H9 (cell line): ENCODE data around the gene RAD51D. TPM values are rescaled to one million over a fixed set of nuclear protein-coding genes. Genes with fewer than 3 reads are reported as not detected.
A peak's percentile ranks its signal among the peaks of the same experiment; 100 is the strongest.

Experiments used
- DNase-seq: peaks from one replicate; pipeline ENCODE4 v3.0.0-alpha.2; 2017
- H2AFZ ChIP-seq: one replicate; pipeline ENCODE4 v1.6.1; 2013; ENCODE audit warnings: mild to moderate bottlenecking, low read length, control low read depth, moderate library complexity
- H2AK5ac ChIP-seq: 2 replicates; pipeline ENCODE4 v1.6.1; 2013; ENCODE audit warnings: low read length, control low read depth, mixed read lengths; ENCODE audit not compliant: insufficient read length
- H2BK120ac ChIP-seq: one replicate; pipeline ENCODE4 v1.6.1; 2013; ENCODE audit warnings: low read depth, mild to moderate bottlenecking, low read length, control low read depth, inconsistent platforms; ENCODE audit not compliant: poor library complexity, severe bottlenecking
- H2BK12ac ChIP-seq: 2 replicates; pipeline ENCODE4 v1.6.1; 2013; ENCODE audit warnings: low read length, control low read depth, mixed read lengths, low read depth; ENCODE audit not compliant: insufficient read length
- H2BK15ac ChIP-seq: 2 replicates; pipeline ENCODE4 v1.6.1; 2013; ENCODE audit warnings: low read depth, low read length, control low read depth
- H2BK20ac ChIP-seq: one replicate; pipeline ENCODE4 v1.6.1; 2013; ENCODE audit warnings: low read depth, mild to moderate bottlenecking, low read length, control low read depth, inconsistent platforms; ENCODE audit not compliant: poor library complexity, severe bottlenecking
- H2BK5ac ChIP-seq: 2 replicates; pipeline ENCODE4 v1.6.1; 2013; ENCODE audit warnings: low read length, control low read depth, mixed read lengths; ENCODE audit not compliant: insufficient read length
- H3K14ac ChIP-seq: 2 replicates; pipeline ENCODE4 v1.6.1; 2013; ENCODE audit warnings: low read length, control low read depth; ENCODE audit not compliant: insufficient read depth
- H3K18ac ChIP-seq: 2 replicates; pipeline ENCODE4 v1.6.1; 2013; ENCODE audit warnings: low read depth, mild to moderate bottlenecking, mixed read lengths, low read length, control low read depth; ENCODE audit not compliant: insufficient read length
- H3K23ac ChIP-seq: 2 replicates; pipeline ENCODE4 v1.6.1; 2013; ENCODE audit warnings: low read length, control low read depth, mixed read lengths, low read depth; ENCODE audit not compliant: insufficient read length
- H3K23me2 ChIP-seq: 2 replicates; pipeline ENCODE4 v1.6.1; 2013; ENCODE audit warnings: low read depth, mild to moderate bottlenecking, mixed read lengths, low read length, control low read depth; ENCODE audit not compliant: insufficient read length, poor library complexity, severe bottlenecking
- H3K27ac ChIP-seq: 2 replicates; pipeline ENCODE4 v1.5.1; 2013; ENCODE audit warnings: low read length, control low read depth, mixed read lengths, low read depth; ENCODE audit not compliant: insufficient read length
- H3K27me3 ChIP-seq: 2 replicates; pipeline ENCODE4 v1.6.1; 2013; ENCODE audit warnings: low read length, control low read depth, inconsistent platforms; ENCODE audit not compliant: insufficient read depth
- H3K4ac ChIP-seq: 2 replicates; pipeline ENCODE4 v1.6.1; 2013; ENCODE audit warnings: low read depth, mild to moderate bottlenecking, control low read depth, inconsistent platforms, low read length, moderate library complexity
- H3K4me1 ChIP-seq: 2 replicates; pipeline ENCODE4 v1.6.1; 2013; ENCODE audit warnings: low read length, control low read depth, inconsistent platforms; ENCODE audit not compliant: insufficient read depth
- H3K4me2 ChIP-seq: 2 replicates; pipeline ENCODE4 v1.6.1; 2013; ENCODE audit warnings: low read length, control low read depth, mixed read lengths; ENCODE audit not compliant: insufficient read length, insufficient read depth
- H3K56ac ChIP-seq: 2 replicates; pipeline ENCODE4 v1.6.1; 2013; ENCODE audit warnings: low read depth, mild to moderate bottlenecking, mixed read lengths, low read length, control low read depth; ENCODE audit not compliant: insufficient read length
- H3K79me1 ChIP-seq: 2 replicates; pipeline ENCODE4 v1.6.1; 2013; ENCODE audit warnings: low read depth, mild to moderate bottlenecking, moderate library complexity, low read length, control low read depth, inconsistent platforms; ENCODE audit not compliant: insufficient read depth, poor library complexity, severe bottlenecking
- H3K79me2 ChIP-seq: 2 replicates; pipeline ENCODE4 v1.6.1; 2013; ENCODE audit warnings: low read length, control low read depth, inconsistent platforms; ENCODE audit not compliant: insufficient read depth
- H3K9ac ChIP-seq: 2 replicates; pipeline ENCODE4 v1.6.1; 2013; ENCODE audit warnings: low read length, control low read depth, mixed read lengths; ENCODE audit not compliant: insufficient read length; ENCODE audit errors: extremely low read depth
- H3K9me3 ChIP-seq: one replicate; pipeline ENCODE4 v1.6.1; 2013; ENCODE audit warnings: low read depth, low read length, inconsistent platforms; ENCODE audit not compliant: control insufficient read depth
- H3T11ph ChIP-seq: one replicate; pipeline ENCODE4 v1.6.1; 2013; ENCODE audit warnings: mild to moderate bottlenecking, low read length, control low read depth, inconsistent platforms
- H4K20me1 ChIP-seq: one replicate; pipeline ENCODE4 v1.6.1; 2013; ENCODE audit not compliant: control insufficient read depth, insufficient read length, insufficient read depth
- H4K5ac ChIP-seq: 2 replicates; pipeline ENCODE4 v1.6.1; 2013; ENCODE audit warnings: low read depth, mild to moderate bottlenecking, mixed read lengths, low read length, control low read depth; ENCODE audit not compliant: insufficient read length
- H4K8ac ChIP-seq: replicated peaks from 2 replicates; pipeline ENCODE4 v1.6.1; 2013; ENCODE audit warnings: low read length, control low read depth, mixed read lengths, low read depth; ENCODE audit not compliant: insufficient read length
- H4K91ac ChIP-seq: 2 replicates; pipeline ENCODE4 v1.6.1; 2013; ENCODE audit warnings: low read depth, mild to moderate bottlenecking, moderate library complexity, mixed read lengths, low read length, control low read depth; ENCODE audit not compliant: insufficient read length
- H3K27ac Mint-ChIP-seq, 3 experiments: 2 replicates in 2 of 3; 3 replicates in 1 of 3; pipeline ENCODE4 v1.8.0; 2020 to 2021; ENCODE audit warnings: mixed read lengths in 3 of 3, mild to moderate bottlenecking in 1 of 3, moderate library complexity in 1 of 3
- H3K27me3 Mint-ChIP-seq: 2 replicates; pipeline ENCODE4 v1.8.0; 2021; ENCODE audit warnings: low read depth, mild to moderate bottlenecking, moderate library complexity, mixed read lengths
- H3K36me3 Mint-ChIP-seq, 3 experiments: 2 replicates in 2 of 3; 3 replicates in 1 of 3; pipeline ENCODE4 v1.8.0; 2020 to 2021; ENCODE audit warnings: low read depth in 3 of 3, mixed read lengths in 3 of 3; ENCODE audit not compliant: insufficient read depth in 1 of 3
- H3K4me1 Mint-ChIP-seq, 2 experiments: 2 replicates each; pipeline ENCODE4 v1.8.0; 2020; ENCODE audit warnings: mixed read lengths in 2 of 2
- H3K4me3 Mint-ChIP-seq, 2 experiments: 2 replicates in 1 of 2; 3 replicates in 1 of 2; pipeline ENCODE4 v1.8.0; 2020 to 2021; ENCODE audit warnings: mild to moderate bottlenecking in 2 of 2, mixed read lengths in 2 of 2, moderate library complexity in 1 of 2
- H3K9me3 Mint-ChIP-seq, 2 experiments: 2 replicates in 1 of 2; 3 replicates in 1 of 2; pipeline ENCODE4 v1.8.0; 2020; ENCODE audit warnings: mild to moderate bottlenecking in 2 of 2, mixed read lengths in 2 of 2, moderate library complexity in 1 of 2
- CTCF ChIP-seq: fragments of 200-600 bp; sonication (generic); conservative IDR thresholded peaks from 3 replicates; pipeline ENCODE4 v1.8.0; 2021; ENCODE audit warnings: antibody characterized with exemption, mild to moderate bottlenecking
- WGBS: extraction: QIAGEN DNeasy Blood & Tissue Kit; methylation state at CpG from one replicate; pipeline ENCODE4 v1.1.7; 2013; ENCODE audit warnings: missing lambda C conversion rate, low lambda C conversion rate, mixed read lengths; ENCODE audit not compliant: insufficient read length; ENCODE audit errors: extremely low coverage; 5-methylcytosine and 5-hydroxymethylcytosine counted together
- total RNA-seq: library from RNA; stranded (reverse); gene quantifications from 2 replicates; pipeline ENCODE4 v1.2.1, GENCODE V29; 2021

The RAD51D gene
- total RNA-seq, 1 experiment from 2014 or later = 15.8 TPM

- Histone ChIP-seq H3K56ac (no peak overlapping the region), H3K4me2 (no peak overlapping the region), H2BK5ac (no peak overlapping the region), H2BK20ac (no peak overlapping the region), H2BK15ac (no peak overlapping the region), H3K79me1 (peaks cover 11% of the 10 kb centered on the region), H3K23me2 (no peaks in the 10 kb centered on the region), H3K79me2 (peaks cover 13% of the 10 kb centered on the region; the same call in 1 of the 2 replicates), H2BK12ac (no peak overlapping the region), H3K23ac (no peak overlapping the region), H3K4me1 (no peaks in the 10 kb centered on the region), H3K18ac (no peak overlapping the region), H4K91ac (no peak overlapping the region), H3K4ac (no peak overlapping the region), H3K27me3 (no peaks in the 10 kb centered on the region), H3K9ac (no peak overlapping the region), H3K9me3 (no peaks in the 10 kb centered on the region), H4K20me1 (no peaks in the 10 kb centered on the region), H4K5ac (no peak overlapping the region), H2AFZ (no peak overlapping the region), H3K27ac (no peak overlapping the region), H2BK120ac (no peak overlapping the region), H2AK5ac (no peak overlapping the region), H4K8ac (no peak overlapping the region), H3T11ph (no peak overlapping the region), H3K14ac (no peak overlapping the region)
- Mint-ChIP-seq H3K4me3 (peak overlapping the region; percentile 84 to 90), H3K27ac (peak overlapping the region in 1 of 3 experiments; percentile 97; a peak in 2 of 7 replicates), H3K36me3 (peaks cover 16 to 28% (median 19%) of the 10 kb centered on the region in 3 experiments; a peak in 6 of 7 replicates), H3K27me3 (no peaks in the 10 kb centered on the region; the same call in 1 of the 2 replicates), H3K4me1 (peaks cover 7 to 15% of the 10 kb centered on the region in 2 experiments), H3K9me3 (no peaks in the 10 kb centered on the region; a peak in 1 of 5 replicates)
- no peak for DNase-seq
- no CpG with 5 or more reads among the region's 8 CpGs for WGBS
- TF ChIP-seq CTCF = no peak; the same call in 2 of the 3 replicates
Measured at GRCh38 chr17:35142467-35142796, 22.8 kb upstream of the RAD51D start.
